Measurements from ENCODE around the gene GABRP.

GABRP gene

DNA sequence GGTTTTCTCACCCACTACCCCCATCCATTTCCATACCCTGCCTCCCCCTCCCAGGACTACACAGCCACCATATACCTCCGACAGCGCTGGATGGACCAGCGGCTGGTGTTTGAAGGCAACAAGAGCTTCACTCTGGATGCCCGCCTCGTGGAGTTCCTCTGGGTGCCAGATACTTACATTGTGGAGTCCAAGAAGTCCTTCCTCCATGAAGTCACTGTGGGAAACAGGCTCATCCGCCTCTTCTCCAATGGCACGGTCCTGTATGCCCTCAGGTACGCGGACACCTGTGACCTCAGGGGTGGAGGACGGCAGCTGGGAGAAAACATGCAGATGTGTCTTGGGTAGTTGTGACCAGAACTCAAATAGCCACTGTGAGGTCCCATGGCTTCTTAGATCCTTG lies 11.6 kb downstream of the GABRP start:
- Histone ChIP-seq H3K4me3 (ENCODE audit: low read depth, low read length) (no peak overlapping the region), H3K27ac (ENCODE audit: extremely low read depth, low read depth, low read length) (no peak overlapping the region), H3K4me1 (ENCODE audit: control insufficient read depth, insufficient read depth, low read length) (no peaks in the 10 kb centered on the region), H3K9me3 (ENCODE audit: control insufficient read depth, insufficient read depth, low read depth, low read length) (no peaks in the 10 kb centered on the region), H3K36me3 (ENCODE audit: control insufficient read depth in 2 of 2, insufficient read depth in 1 of 2, low read length in 2 of 2) (no peaks in the 10 kb centered on the region)
- CTCF ChIA-PET, result interaction anchor here (0.5 to 10.3 kb wide), 5 partner anchors 15 to 191 kb away, joined by 3 to 253 read pairs (median 3); no protein-coding TSS in a partner anchor
- POLR2A ChIA-PET, result no interaction called here
- TF ChIP-seq ZNF513 (tag by site-specific recombination; IDR thresholded peaks at IDR 0.05), result no peak
- TF ChIP-seq PBX3 (CRISPR knock-in tag; IDR thresholded peaks at IDR 0.05), result no peak
- no peak for TF ChIP-seq ZNF157 (tag by site-specific recombination; IDR thresholded peaks at IDR 0.05)
- no peak for TF ChIP-seq ZNF843 (tag by site-specific recombination; IDR thresholded peaks at IDR 0.05)
- TF ChIP-seq, protein P1, sequence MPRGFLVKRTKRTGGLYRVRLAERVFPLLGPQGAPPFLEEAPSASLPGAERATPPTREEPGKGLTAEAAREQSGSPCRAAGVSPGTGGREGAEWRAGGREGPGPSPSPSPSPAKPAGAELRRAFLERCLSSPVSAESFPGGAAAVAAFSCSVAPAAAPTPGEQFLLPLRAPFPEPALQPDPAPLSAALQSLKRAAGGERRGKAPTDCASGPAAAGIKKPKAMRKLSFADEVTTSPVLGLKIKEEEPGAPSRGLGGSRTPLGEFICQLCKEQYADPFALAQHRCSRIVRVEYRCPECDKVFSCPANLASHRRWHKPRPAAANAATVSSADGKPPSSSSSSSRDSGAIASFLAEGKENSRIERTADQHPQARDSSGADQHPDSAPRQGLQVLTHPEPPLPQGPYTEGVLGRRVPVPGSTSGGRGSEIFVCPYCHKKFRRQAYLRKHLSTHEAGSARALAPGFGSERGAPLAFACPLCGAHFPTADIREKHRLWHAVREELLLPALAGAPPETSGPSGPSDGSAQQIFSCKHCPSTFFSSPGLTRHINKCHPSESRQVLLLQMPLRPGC (tag by site-specific recombination; IDR thresholded peaks at IDR 0.05), result no peak
- TF ChIP-seq PRDM4 (tag by site-specific recombination; IDR thresholded peaks at IDR 0.05), result no peak
- TF ChIP-seq ZNF121 (tag by site-specific recombination; IDR thresholded peaks at IDR 0.05), result no peak
- no peak for TF ChIP-seq ZFP41 (tag by site-specific recombination; IDR thresholded peaks at IDR 0.05; ENCODE audit: borderline replicate concordance)
- TF ChIP-seq ZBTB17 (tag by site-specific recombination; IDR thresholded peaks at IDR 0.05), result no peak
- TF ChIP-seq ZNF354C (tag by site-specific recombination; IDR thresholded peaks at IDR 0.05; ENCODE audit: borderline replicate concordance, low read depth), result no peak

DNA sequence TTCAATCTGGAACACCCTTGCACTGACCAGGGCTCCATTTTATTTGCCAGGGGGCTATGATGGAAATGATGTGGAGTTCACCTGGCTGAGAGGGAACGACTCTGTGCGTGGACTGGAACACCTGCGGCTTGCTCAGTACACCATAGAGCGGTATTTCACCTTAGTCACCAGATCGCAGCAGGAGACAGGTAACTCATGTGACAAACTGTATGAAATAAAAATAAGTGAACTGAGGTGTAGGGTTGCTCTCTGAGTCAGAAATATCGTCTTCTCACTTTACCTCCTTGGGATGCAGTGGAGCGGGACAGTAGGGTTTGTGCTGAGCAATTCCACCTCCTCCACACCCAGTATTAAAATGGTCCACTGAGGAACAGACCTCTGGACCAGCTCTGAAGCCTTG lies 22.1 kb downstream of the GABRP start:
- ChIA-PET POLR2A (no interaction called here), CTCF (interaction anchor here (1.2 to 2.1 kb wide), 3 partner anchors 14 to 537 kb away, joined by 3 to 5 read pairs (median 4); no protein-coding TSS in a partner anchor)
- Histone ChIP-seq H3K27ac (ENCODE audit: extremely low read depth, low read depth, low read length) (no peak overlapping the region), H3K4me1 (ENCODE audit: control insufficient read depth, insufficient read depth, low read length) (no peaks in the 10 kb centered on the region), H3K4me3 (ENCODE audit: low read depth, low read length) (no peak overlapping the region), H3K36me3 (ENCODE audit: control insufficient read depth in 2 of 2, insufficient read depth in 1 of 2, low read length in 2 of 2) (no peaks in the 10 kb centered on the region), H3K9me3 (ENCODE audit: control insufficient read depth, insufficient read depth, low read depth, low read length) (no peaks in the 10 kb centered on the region)
- TF ChIP-seq ZFP37 (tag by site-specific recombination; IDR thresholded peaks at IDR 0.05) (no peak), ZNF521 (tag by site-specific recombination; IDR thresholded peaks at IDR 0.05) (no peak), HOXD13 (CRISPR knock-in tag; IDR thresholded peaks at IDR 0.05; ENCODE audit: borderline replicate concordance) (no peak), MZF1 (tag by site-specific recombination; IDR thresholded peaks at IDR 0.05; ENCODE audit: borderline replicate concordance) (no peak), ZNF114 (tag by site-specific recombination; IDR thresholded peaks at IDR 0.05) (no peak), ZNF19 (tag by site-specific recombination; IDR thresholded peaks at IDR 0.05; ENCODE audit: low read depth) (no peak), KLF16 (tag by site-specific recombination; IDR thresholded peaks at IDR 0.05) (no peak), ZNF626 (tag by site-specific recombination; IDR thresholded peaks at IDR 0.05) (no peak), ZNF404 (tag by site-specific recombination; IDR thresholded peaks at IDR 0.05) (no peak), ZNF391 (tag by site-specific recombination; IDR thresholded peaks at IDR 0.05; ENCODE audit: borderline replicate concordance, low read depth) (no peak), ZNF747 (tag by site-specific recombination; IDR thresholded peaks at IDR 0.05) (no peak), EGR2 (tag by site-specific recombination; IDR thresholded peaks at IDR 0.05; ENCODE audit: low read depth) (no peak), ZNF670 (tag by site-specific recombination; IDR thresholded peaks at IDR 0.05; ENCODE audit: low read depth) (no peak), GLIS2 (tag by site-specific recombination; IDR thresholded peaks at IDR 0.05) (no peak), ZNF529 (tag by site-specific recombination; IDR thresholded peaks at IDR 0.05; ENCODE audit: insufficient replicate concordance) (no peak), PATZ1 (tag by site-specific recombination; IDR thresholded peaks at IDR 0.05) (no peak)

Data from HEK293 (cell line).